Keratinocyte (primary cell): ENCODE results near the gene KLF14. TPM values are rescaled to one million over a fixed set of nuclear protein-coding genes. Genes with fewer than 3 reads are reported as not detected.

Experiments
- DNase-seq: peaks from one replicate; pipeline ENCODE4 v3.0.0-alpha.2; 2011; ENCODE audit warnings: low read depth, missing footprints, low spot score
- FAIRE-seq: peaks from 2 replicates; lab custom pipeline; 2011; peaks lifted over from hg19 to GRCh38; lab: Jason Lieb, UNC
- H2AFZ ChIP-seq: 2 replicates; pipeline ENCODE4 v1.6.0; 2012; ENCODE audit warnings: low read length, control low read depth, inconsistent platforms; ENCODE audit not compliant: control insufficient read depth
- H3K27ac ChIP-seq: 2 replicates; pipeline ENCODE4 v1.5.1; 2011; ENCODE audit warnings: low read length; ENCODE audit not compliant: control insufficient read depth, insufficient read depth
- H3K27me3 ChIP-seq: 3 replicates; pipeline ENCODE4 v1.6.0; 2011; ENCODE audit warnings: low read length; ENCODE audit not compliant: control insufficient read depth, insufficient read depth; ENCODE audit errors: extremely low read depth
- H3K36me3 ChIP-seq, 2 experiments: 2 replicates in 1 of 2; 3 replicates in 1 of 2; pipeline ENCODE4 v1.5.1; 2011; ENCODE audit warnings: low read length in 2 of 2, mild to moderate bottlenecking in 1 of 2; ENCODE audit not compliant: control insufficient read depth in 2 of 2, insufficient read depth in 2 of 2; ENCODE audit errors: extremely low read depth in 1 of 2
- H3K4me1 ChIP-seq: 3 replicates; pipeline ENCODE4 v1.5.1; 2011; ENCODE audit warnings: low read length; ENCODE audit not compliant: control insufficient read depth, insufficient read depth; ENCODE audit errors: extremely low read depth
- H3K4me2 ChIP-seq: 3 replicates; pipeline ENCODE4 v1.6.0; 2011; ENCODE audit warnings: low read depth, low read length; ENCODE audit not compliant: control insufficient read depth, insufficient read depth; ENCODE audit errors: extremely low read depth
- H3K4me3 ChIP-seq, 3 experiments: fragments of 200-600 bp in 1 of 3; sonication (generic) in 1 of 3; 2 replicates in 2 of 3; 3 replicates in 1 of 3; pipeline ENCODE4 v1.5.1; 2011 to 2016; ENCODE audit warnings: low read length in 3 of 3, mild to moderate bottlenecking in 3 of 3, control low read depth in 2 of 3, inconsistent platforms in 1 of 3, low read depth in 1 of 3, mixed read lengths in 1 of 3, mixed run types in 1 of 3, moderate library complexity in 1 of 3; ENCODE audit not compliant: control insufficient read depth in 2 of 3, insufficient read depth in 2 of 3; ENCODE audit errors: extremely low read depth in 1 of 3
- H3K79me2 ChIP-seq: 2 replicates; pipeline ENCODE4 v1.6.0; 2012; ENCODE audit warnings: low read length; ENCODE audit not compliant: control insufficient read depth, insufficient read depth
- H3K9ac ChIP-seq: 3 replicates; pipeline ENCODE4 v1.6.0; 2011; ENCODE audit warnings: low read length; ENCODE audit not compliant: control insufficient read depth, insufficient read depth; ENCODE audit errors: extremely low read depth
- H3K9me1 ChIP-seq: 3 replicates; pipeline ENCODE4 v1.6.0; 2011; ENCODE audit warnings: low read length; ENCODE audit not compliant: control insufficient read depth, insufficient read depth; ENCODE audit errors: extremely low read depth
- H3K9me3 ChIP-seq: 2 replicates; pipeline ENCODE4 v1.5.1; 2012; ENCODE audit warnings: low read depth, low read length; ENCODE audit not compliant: control insufficient read depth
- H4K20me1 ChIP-seq: 3 replicates; pipeline ENCODE4 v1.6.0; 2011; ENCODE audit warnings: low read length; ENCODE audit not compliant: control insufficient read depth, insufficient read depth; ENCODE audit errors: extremely low read depth
- CTCF ChIP-seq, 3 experiments: IDR thresholded peaks in 1 of 3; conservative IDR thresholded peaks in 1 of 3; optimal IDR thresholded peaks in 1 of 3; 2 replicates in 2 of 3; 3 replicates in 1 of 3; pipeline versions ENCODE3 to v1.5.1; 2011; ENCODE audit warnings: low read length in 3 of 3, mild to moderate bottlenecking in 3 of 3, moderate library complexity in 2 of 3, control low read depth in 1 of 3, inconsistent platforms in 1 of 3; ENCODE audit not compliant: insufficient read depth in 2 of 3; ENCODE audit errors: extremely low read depth in 1 of 3
- EZH2 ChIP-seq: IDR thresholded peaks from one replicate; pipeline ENCODE4 v1.6.1; 2012; ENCODE audit warnings: inconsistent platforms, mild to moderate bottlenecking, low read length, moderate library complexity
- dilution Hi-C: fragments of 300-500 bp; cut with MboI; formaldehyde crosslinking; loops from one replicate; pipeline ENCODE4 v1.7.0; 2020; ENCODE audit warnings: low sequenced_read_pairs; ENCODE audit not compliant: extremely low pct_ligation_motif_present
- polyA plus RNA-seq, 5 experiments: library from polyadenylated mRNA; depleted of rRNA in 3 of 5; stranded (reverse) in 3 of 5; stranded (forward) in 1 of 5; unstranded in 1 of 5; fragments of >200 nt; gene quantifications; 1 replicate in 1 of 5; 2 replicates in 3 of 5; 3 replicates in 1 of 5; pipeline versions ENCODE4 v1.2.1 to v1.2.3, GENCODE V29; 2011 to 2012; ENCODE audit warnings: missing spikeins in 2 of 5, low read depth in 1 of 5, low replicate concordance in 1 of 5

The KLF14 gene
- polyA plus RNA-seq, 1 donor (not counting 4 experiments of a cell fraction or from before 2014, with no cell fraction given), result 0.03 TPM

DNA sequence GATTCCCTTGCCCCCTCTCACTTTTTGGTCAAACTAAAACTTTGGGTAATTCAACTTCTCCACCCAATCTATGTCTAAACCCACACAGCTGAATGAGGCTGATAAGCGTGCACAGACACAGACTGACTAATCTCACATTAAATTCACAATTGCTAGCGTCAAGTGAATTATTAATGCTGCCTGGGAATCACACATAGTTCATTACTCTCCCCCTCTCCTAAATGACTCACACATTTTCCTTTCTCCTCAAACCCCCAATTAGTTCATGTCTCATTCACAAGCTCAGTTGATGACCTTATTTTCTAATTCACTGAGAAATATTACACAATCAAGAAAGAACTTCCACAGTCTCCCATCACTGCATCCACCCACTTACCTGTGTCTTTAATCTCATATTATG, 14.5 kb downstream of the KLF14 start:
- H3K79me2 ChIP-seq, result no peaks in the 10 kb centered on the region
- H3K4me1 ChIP-seq, result no peaks in the 10 kb centered on the region
- H3K36me3 ChIP-seq, result no peaks in the 10 kb centered on the region
- H2AFZ ChIP-seq, result no peak overlapping the region
- no peak for FAIRE-seq
- H3K4me3 ChIP-seq, result no peak overlapping the region
- H3K4me2 ChIP-seq, result no peak overlapping the region
- no peak overlapping the region for H3K9ac ChIP-seq
- dilution Hi-C loops, result no loop called here
- no peak overlapping the region for H3K27ac ChIP-seq
- no peaks in the 10 kb centered on the region for H4K20me1 ChIP-seq
- H3K27me3 ChIP-seq, result peaks cover 20% of the 10 kb centered on the region
- no peaks in the 10 kb centered on the region for H3K9me3 ChIP-seq
- TF ChIP-seq EZH2 (no peak), CTCF (optimal IDR thresholded peaks at IDR 0.05 in 1 of 3, IDR thresholded peaks at IDR 0.05 in 1 of 3, conservative IDR thresholded peaks at IDR 0.05 in 1 of 3; ENCODE audit: extremely low read depth in 1 of 3, insufficient read depth in 2 of 3, low read length in 3 of 3) (no peak)
- no peaks in the 10 kb centered on the region for H3K9me1 ChIP-seq
- no peak for DNase-seq

GRCh38 chr7:130712416-130712815, 21.6 kb downstream of the KLF14 start:
- FAIRE-seq (no peak), DNase-seq (no peak)
- Histone ChIP-seq H3K9ac (no peak overlapping the region), H3K27me3 (no peaks in the 10 kb centered on the region), H3K79me2 (no peaks in the 10 kb centered on the region), H3K4me2 (no peak overlapping the region), H3K36me3 (no peaks in the 10 kb centered on the region), H3K9me3 (no peaks in the 10 kb centered on the region), H3K4me3 (no peak overlapping the region), H3K27ac (no peak overlapping the region), H3K9me1 (no peaks in the 10 kb centered on the region), H4K20me1 (no peaks in the 10 kb centered on the region), H3K4me1 (no peaks in the 10 kb centered on the region), H2AFZ (no peak overlapping the region)
- no peak for TF ChIP-seq EZH2
- TF ChIP-seq CTCF (optimal IDR thresholded peaks at IDR 0.05 in 1 of 3, IDR thresholded peaks at IDR 0.05 in 1 of 3, conservative IDR thresholded peaks at IDR 0.05 in 1 of 3; ENCODE audit: extremely low read depth in 1 of 3, insufficient read depth in 2 of 3, low read length in 3 of 3), result no peak
- dilution Hi-C loops, result no loop called here
